Neural crest cell (in vitro differentiated cells): ENCODE data around the gene TMEM245. TPM values are rescaled to one million over a fixed set of nuclear protein-coding genes. Genes with fewer than 3 reads are reported as not detected.
"Not testable (repeated sequence)": the region's sequence is repeated elsewhere in the genome, so short reads cannot be mapped to it uniquely, and the experiment has no call there.

Experiments
- DNase-seq: peaks from one replicate; pipeline ENCODE4 v3.0.0; 2021; ENCODE audit warnings: low read depth, mixed read lengths, low spot score
- H3K27ac Mint-ChIP-seq: one replicate; pipeline ENCODE4 v1.8.0; 2021; ENCODE audit warnings: mild to moderate bottlenecking, mixed read lengths; ENCODE audit not compliant: unreplicated experiment
- H3K27me3 Mint-ChIP-seq: 2 replicates; pipeline ENCODE4 v1.8.0; 2021; ENCODE audit warnings: low read depth, mild to moderate bottlenecking, mixed read lengths
- H3K36me3 Mint-ChIP-seq: 2 replicates; pipeline ENCODE4 v1.8.0; 2021; ENCODE audit warnings: low read depth, mild to moderate bottlenecking, mixed read lengths
- H3K4me1 Mint-ChIP-seq: 2 replicates; pipeline ENCODE4 v1.8.0; 2021; ENCODE audit warnings: mixed read lengths
- H3K4me3 Mint-ChIP-seq: one replicate; pipeline ENCODE4 v1.8.0; 2021; ENCODE audit warnings: mild to moderate bottlenecking, mixed read lengths
- H3K9me3 Mint-ChIP-seq: 2 replicates; pipeline ENCODE4 v1.8.0; 2021; ENCODE audit warnings: mixed read lengths
- total RNA-seq: library from RNA; stranded (reverse); gene quantifications from 2 replicates; pipeline ENCODE4 v1.2.1, GENCODE V29; 2021
- TF ChIP-seq, protein P1 (sequence below): fragments of 200-600 bp; sonication (generic); conservative IDR thresholded peaks from 2 replicates; pipeline ENCODE4 v1.5.0; 2021; ENCODE audit warnings: antibody characterized with exemption, mild to moderate bottlenecking

The TMEM245 gene
- total RNA-seq, 1 donor from 2014 or later: 38.7 TPM

DNA sequence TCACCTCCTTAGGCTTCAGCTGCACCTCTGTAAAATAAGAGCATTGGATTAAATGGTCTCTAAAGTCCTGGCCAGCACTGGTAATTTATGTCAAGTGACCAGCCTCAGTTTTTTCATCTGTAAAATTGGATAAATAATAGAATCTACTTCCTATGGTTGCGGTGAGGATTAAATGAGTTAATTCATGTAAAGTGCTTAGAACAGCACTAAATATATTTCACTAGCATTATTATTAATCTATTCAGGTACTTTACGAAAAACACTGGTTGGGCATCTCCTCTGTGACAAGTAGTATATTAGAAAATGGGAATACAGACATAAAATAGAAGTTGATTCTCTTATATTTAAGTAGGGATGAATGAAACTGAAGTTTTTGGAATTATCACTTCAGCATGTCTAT lies 13.8 kb upstream of the TMEM245 start:
- no peak overlapping the region for H3K4me3 Mint-ChIP-seq
- H3K4me1 Mint-ChIP-seq: no peaks in the 10 kb centered on the region
- TF ChIP-seq, protein P1, sequence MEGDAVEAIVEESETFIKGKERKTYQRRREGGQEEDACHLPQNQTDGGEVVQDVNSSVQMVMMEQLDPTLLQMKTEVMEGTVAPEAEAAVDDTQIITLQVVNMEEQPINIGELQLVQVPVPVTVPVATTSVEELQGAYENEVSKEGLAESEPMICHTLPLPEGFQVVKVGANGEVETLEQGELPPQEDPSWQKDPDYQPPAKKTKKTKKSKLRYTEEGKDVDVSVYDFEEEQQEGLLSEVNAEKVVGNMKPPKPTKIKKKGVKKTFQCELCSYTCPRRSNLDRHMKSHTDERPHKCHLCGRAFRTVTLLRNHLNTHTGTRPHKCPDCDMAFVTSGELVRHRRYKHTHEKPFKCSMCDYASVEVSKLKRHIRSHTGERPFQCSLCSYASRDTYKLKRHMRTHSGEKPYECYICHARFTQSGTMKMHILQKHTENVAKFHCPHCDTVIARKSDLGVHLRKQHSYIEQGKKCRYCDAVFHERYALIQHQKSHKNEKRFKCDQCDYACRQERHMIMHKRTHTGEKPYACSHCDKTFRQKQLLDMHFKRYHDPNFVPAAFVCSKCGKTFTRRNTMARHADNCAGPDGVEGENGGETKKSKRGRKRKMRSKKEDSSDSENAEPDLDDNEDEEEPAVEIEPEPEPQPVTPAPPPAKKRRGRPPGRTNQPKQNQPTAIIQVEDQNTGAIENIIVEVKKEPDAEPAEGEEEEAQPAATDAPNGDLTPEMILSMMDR: no peak
- no peaks in the 10 kb centered on the region for H3K36me3 Mint-ChIP-seq
- H3K9me3 Mint-ChIP-seq: no peaks in the 10 kb centered on the region
- DNase-seq: no peak
- H3K27me3 Mint-ChIP-seq: no peaks in the 10 kb centered on the region
- no peak overlapping the region for H3K27ac Mint-ChIP-seq

DNA sequence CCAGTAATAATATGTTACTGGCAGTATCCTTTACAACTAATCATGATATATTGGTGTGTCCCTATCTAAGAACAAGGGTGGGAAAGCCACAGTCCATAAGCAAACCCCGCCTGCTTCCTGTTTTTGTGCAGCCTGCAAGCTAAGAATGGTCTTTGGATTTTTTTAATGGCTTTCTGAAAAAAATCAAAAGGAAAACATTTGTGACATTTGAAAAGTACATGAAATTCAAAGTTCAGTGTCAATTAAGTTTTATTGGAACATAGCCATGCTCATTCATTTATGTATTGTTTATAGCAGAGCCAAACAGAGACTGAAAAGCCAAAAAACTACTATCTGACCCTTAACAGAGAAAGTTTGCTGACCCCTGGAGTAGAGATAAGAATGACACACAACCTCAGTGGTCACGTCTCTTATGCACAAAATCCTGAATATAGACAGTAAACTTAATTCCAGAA lies 12.8 kb upstream of the TMEM245 start:
- H3K4me1 Mint-ChIP-seq: no peaks in the 10 kb centered on the region
- H3K36me3 Mint-ChIP-seq: no peaks in the 10 kb centered on the region
- no peaks in the 10 kb centered on the region for H3K9me3 Mint-ChIP-seq
- no peaks in the 10 kb centered on the region for H3K27me3 Mint-ChIP-seq
- TF ChIP-seq, protein P1: no peak
- no peak overlapping the region for H3K4me3 Mint-ChIP-seq
- no peak for DNase-seq
- no peak overlapping the region for H3K27ac Mint-ChIP-seq

DNA sequence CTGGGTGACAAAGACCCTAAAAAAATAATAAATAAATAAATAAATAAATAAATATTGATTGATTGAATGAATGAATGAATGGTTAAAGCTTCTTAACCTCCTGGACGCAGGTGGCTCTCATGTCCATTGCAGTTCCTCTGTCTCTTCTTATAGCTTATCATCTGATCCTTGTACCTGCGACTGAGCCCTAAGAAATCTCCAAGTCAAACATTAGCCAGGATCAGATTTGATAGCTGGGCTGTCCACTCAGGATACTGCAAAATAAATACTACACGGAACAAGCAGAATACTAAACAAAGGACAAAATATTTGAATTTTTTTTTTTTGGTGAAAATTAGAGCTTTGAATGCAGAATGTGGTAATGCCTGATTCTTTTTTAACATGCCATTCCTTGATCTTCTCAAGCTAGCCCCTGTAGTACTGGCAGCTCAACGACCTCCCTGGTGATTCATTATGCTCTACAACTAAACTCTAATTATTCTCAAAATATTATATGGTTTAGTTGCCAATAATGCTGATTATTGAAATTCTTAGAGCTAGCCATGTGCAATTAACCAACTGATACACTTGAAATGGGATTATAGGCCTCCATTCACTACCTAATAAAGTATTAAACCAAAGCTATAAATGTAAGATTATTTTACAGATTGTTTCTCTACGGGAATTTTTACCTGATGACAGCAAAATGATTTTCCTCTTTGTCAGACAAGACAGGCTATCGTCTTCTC lies 9.9 kb upstream of the TMEM245 start:
- TF ChIP-seq, protein P1: no peak
- no peaks in the 10 kb centered on the region for H3K4me1 Mint-ChIP-seq
- no peaks in the 10 kb centered on the region for H3K9me3 Mint-ChIP-seq
- H3K4me3 Mint-ChIP-seq: no peak overlapping the region
- H3K27ac Mint-ChIP-seq: no peak overlapping the region
- H3K27me3 Mint-ChIP-seq: no peaks in the 10 kb centered on the region
- no peaks in the 10 kb centered on the region for H3K36me3 Mint-ChIP-seq
- DNase-seq: no peak

DNA sequence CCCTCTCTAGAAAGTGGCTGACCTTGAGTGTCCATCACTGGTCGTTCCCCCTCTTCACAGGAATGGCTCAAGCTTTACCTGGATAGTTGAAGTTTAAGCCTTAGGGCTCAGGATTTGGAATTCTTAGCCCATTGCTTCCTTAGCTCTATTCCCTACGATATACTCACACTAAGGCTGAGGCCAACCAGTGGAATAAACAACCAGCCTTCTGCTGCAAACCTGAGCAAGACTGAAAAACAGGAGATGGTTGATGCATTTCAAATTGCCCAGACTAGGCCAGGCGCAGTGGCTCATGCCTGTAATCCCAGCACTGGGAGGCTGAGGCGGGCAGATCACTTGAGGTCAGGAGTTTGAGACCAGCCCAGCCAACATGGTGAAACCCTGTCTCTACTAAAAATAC lies 6.9 kb upstream of the TMEM245 start:
- H3K36me3 Mint-ChIP-seq, H3K9me3 Mint-ChIP-seq, H3K27ac Mint-ChIP-seq, H3K4me3 Mint-ChIP-seq, H3K4me1 Mint-ChIP-seq, H3K27me3 Mint-ChIP-seq, DNase-seq: not testable (repeated sequence)

DNA sequence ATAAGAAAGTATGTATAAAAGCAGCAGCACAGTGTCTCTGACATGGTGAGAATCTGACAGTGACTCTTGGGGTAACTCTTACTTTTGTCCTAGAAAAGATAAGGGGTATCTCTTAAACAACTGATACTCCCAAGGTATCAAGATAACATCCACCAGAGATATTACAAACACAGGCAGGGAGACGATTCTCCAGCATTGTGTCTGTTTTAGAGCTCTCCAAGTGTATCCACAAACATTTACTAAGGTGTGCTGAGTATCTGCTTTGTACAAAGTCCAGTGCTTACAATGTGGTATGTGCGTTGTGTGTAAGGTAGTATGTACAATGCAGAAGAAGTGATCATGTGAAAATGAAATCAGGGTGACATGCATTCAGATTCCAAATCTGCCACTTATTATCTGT lies 4.4 kb upstream of the TMEM245 start:
- Mint-ChIP-seq H3K9me3 (no peaks in the 10 kb centered on the region), H3K4me3 (no peak overlapping the region), H3K36me3 (no peaks in the 10 kb centered on the region), H3K27me3 (no peaks in the 10 kb centered on the region), H3K4me1 (peaks cover 14% of the 10 kb centered on the region), H3K27ac (no peak overlapping the region)
- DNase-seq: no peak
- TF ChIP-seq, protein P1: no peak

DNA sequence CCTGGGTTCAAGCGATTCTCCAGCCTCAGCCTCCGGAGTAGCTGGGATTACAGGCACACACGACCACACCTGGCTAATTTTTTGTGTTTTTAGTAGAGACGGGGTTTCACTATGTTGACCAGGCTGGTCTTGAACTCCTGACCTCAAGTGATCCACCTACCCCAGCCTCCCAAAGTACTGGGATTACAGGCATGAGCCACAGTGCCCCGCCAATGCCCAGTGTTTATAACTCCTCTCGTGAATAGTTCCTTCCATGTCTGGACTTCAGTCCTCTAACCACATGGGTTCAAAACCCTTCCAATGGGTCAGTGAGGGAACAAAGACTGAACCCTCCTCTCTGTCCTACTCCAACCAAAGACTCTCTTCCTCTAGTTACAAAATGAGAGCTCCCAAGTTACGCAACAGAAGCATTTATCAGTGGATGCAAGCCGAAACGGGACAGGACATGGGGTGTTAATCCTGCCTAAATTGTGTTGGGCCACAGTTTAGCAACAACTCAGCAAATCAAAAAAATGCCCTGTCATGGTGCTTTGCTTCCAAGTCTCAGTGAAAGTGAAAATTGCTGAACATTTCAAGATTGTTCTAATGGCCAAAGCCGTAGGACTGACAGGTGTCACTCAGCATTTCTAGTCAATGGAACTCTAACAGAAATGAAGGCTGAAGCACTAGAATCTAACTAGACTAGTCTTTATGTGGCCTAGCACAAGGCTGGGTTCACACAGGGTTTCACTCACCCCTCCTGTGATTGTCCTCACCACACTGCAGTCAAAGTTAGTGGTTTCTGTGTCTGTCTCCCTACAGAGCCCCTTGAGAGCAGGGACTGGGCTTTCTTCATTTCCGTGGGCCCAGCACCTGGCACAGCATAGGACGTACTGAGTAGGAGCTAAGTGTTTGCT lies 3.2 kb upstream of the TMEM245 start:
- Mint-ChIP-seq H3K9me3 (no peaks in the 10 kb centered on the region), H3K27ac (no peak overlapping the region), H3K27me3 (no peaks in the 10 kb centered on the region), H3K4me1 (peaks cover 23% of the 10 kb centered on the region), H3K36me3 (no peaks in the 10 kb centered on the region), H3K4me3 (no peak overlapping the region)
- no peak for DNase-seq
- TF ChIP-seq, protein P1: no peak
